ENCODE data around the gene ARHGAP18.

The ARHGAP18 gene

DNA sequence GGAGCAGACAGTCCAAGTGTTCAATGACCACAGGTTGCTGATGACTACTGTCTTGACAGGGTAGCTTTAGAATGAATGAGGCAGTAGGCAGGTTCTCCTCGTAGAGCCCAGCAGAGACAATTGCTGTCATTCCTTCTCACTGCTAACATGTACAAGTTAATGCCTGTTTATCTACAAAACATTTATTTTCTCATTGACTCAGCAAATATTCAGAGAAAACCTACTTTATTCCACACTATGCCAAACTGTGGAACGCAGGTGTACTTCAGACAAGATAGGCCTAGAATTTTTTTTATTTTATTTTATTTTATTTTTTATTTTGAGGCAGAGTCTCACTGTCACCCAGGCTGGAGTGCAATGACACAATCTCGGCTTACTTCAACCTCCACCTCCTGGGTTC lies 50.8 kb downstream of the ARHGAP18 start:
- Histone ChIP-seq H3K36me3 (ENCODE audit: low read length) (no peaks in the 10 kb centered on the region), H3K27ac (ENCODE audit: low read depth, low read length) (no peak overlapping the region)

DNA sequence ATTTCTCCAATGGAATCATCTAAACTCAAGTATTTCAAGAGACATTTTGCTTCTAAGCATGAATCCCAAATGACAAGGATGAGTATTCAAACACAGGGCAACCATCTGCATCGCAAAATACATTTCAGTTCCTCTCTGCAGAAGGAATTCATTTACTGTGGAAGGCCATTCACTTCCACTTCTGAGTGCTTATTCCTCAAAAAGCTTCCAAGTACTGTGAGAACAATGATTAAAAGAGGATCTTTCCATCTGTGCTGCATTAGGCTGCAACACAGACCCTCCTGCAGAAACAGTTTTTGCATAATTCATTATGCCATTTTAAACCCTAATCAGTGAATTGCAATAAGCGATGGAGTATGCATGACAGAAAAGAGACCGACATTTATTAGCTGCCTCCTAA lies 52.5 kb downstream of the ARHGAP18 start:
- Histone ChIP-seq H3F3A (ENCODE audit: insufficient read depth) (no peaks in the 10 kb centered on the region), H3K4me2 (ENCODE audit: low read depth, low read length, poor library complexity, severe bottlenecking) (no peak overlapping the region), H3K4me3 (ENCODE audit: insufficient read depth, low read length, poor library complexity, severe bottlenecking) (no peak overlapping the region), H4K20me1 (ENCODE audit: low read depth, low read length) (no peaks in the 10 kb centered on the region), H3K9me3 (ENCODE audit: insufficient read depth, low read length) (no peaks in the 10 kb centered on the region), H3K9me2 (replicated peaks; ENCODE audit: insufficient read depth, low read length) (no peaks in the 10 kb centered on the region), H3K9ac (ENCODE audit: low read length) (no peak overlapping the region), H3K36me3 (ENCODE audit: low read length) (no peaks in the 10 kb centered on the region), H3K79me2 (ENCODE audit: insufficient read depth, low read length) (no peaks in the 10 kb centered on the region), H3K27ac (ENCODE audit: low read depth, low read length) (no peak overlapping the region), H2AFZ (ENCODE audit: low read depth, low read length, severe bottlenecking) (no peak overlapping the region), H3K27me3 (ENCODE audit: low read length) (no peaks in the 10 kb centered on the region)
- TF ChIP-seq, protein P1, sequence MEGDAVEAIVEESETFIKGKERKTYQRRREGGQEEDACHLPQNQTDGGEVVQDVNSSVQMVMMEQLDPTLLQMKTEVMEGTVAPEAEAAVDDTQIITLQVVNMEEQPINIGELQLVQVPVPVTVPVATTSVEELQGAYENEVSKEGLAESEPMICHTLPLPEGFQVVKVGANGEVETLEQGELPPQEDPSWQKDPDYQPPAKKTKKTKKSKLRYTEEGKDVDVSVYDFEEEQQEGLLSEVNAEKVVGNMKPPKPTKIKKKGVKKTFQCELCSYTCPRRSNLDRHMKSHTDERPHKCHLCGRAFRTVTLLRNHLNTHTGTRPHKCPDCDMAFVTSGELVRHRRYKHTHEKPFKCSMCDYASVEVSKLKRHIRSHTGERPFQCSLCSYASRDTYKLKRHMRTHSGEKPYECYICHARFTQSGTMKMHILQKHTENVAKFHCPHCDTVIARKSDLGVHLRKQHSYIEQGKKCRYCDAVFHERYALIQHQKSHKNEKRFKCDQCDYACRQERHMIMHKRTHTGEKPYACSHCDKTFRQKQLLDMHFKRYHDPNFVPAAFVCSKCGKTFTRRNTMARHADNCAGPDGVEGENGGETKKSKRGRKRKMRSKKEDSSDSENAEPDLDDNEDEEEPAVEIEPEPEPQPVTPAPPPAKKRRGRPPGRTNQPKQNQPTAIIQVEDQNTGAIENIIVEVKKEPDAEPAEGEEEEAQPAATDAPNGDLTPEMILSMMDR (IDR thresholded peaks at IDR 0.05; ENCODE audit: insufficient read depth, low read length, poor library complexity, severe bottlenecking) = no peak
- no peak for TF ChIP-seq EZH2phosphoT487 (conservative IDR thresholded peaks at IDR 0.05; ENCODE audit: low read length)

More for the DNA sequence above, 50.8 kb downstream of the ARHGAP18 start:
- Histone ChIP-seq H4K20me1 (ENCODE audit: low read depth, low read length) (no peaks in the 10 kb centered on the region), H3K9me2 (replicated peaks; ENCODE audit: insufficient read depth, low read length) (no peaks in the 10 kb centered on the region), H2AFZ (ENCODE audit: low read depth, low read length, severe bottlenecking) (no peak overlapping the region), H3K9ac (ENCODE audit: low read length) (no peak overlapping the region), H3K27me3 (ENCODE audit: low read length) (no peaks in the 10 kb centered on the region), H3F3A (ENCODE audit: insufficient read depth) (no peaks in the 10 kb centered on the region), H3K4me2 (ENCODE audit: low read depth, low read length, poor library complexity, severe bottlenecking) (no peak overlapping the region), H3K9me3 (ENCODE audit: insufficient read depth, low read length) (no peaks in the 10 kb centered on the region), H3K79me2 (ENCODE audit: insufficient read depth, low read length) (no peaks in the 10 kb centered on the region), H3K4me3 (ENCODE audit: insufficient read depth, low read length, poor library complexity, severe bottlenecking) (no peak overlapping the region)
- TF ChIP-seq, protein P1 (IDR thresholded peaks at IDR 0.05; ENCODE audit: insufficient read depth, low read length, poor library complexity, severe bottlenecking) = no peak
- no peak for TF ChIP-seq EZH2phosphoT487 (conservative IDR thresholded peaks at IDR 0.05; ENCODE audit: low read length)

DNA sequence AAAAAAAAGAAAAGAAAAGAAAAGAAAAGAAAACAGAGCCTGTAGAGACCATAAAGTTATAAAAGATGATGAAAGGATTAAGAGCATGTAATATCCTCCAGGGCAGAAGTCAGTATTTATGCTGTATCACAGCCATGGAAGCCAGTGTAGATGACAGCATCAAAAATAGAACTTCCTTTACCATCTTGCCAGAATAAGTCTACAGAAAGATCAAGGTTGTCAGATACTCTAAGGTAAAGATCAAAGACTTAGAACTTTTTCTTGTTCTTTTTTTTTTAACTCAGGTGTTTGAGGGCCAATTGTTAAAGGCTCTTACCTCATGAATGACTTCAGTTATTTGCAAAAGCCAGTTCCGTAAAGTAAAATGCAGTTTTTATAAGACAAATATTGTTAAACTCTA lies 54.6 kb downstream of the ARHGAP18 start:
- TF ChIP-seq EZH2phosphoT487 (conservative IDR thresholded peaks at IDR 0.05; ENCODE audit: low read length) = no peak
- TF ChIP-seq, protein P1 (IDR thresholded peaks at IDR 0.05; ENCODE audit: insufficient read depth, low read length, poor library complexity, severe bottlenecking) = no peak
- Histone ChIP-seq H2AFZ (ENCODE audit: low read depth, low read length, severe bottlenecking) (no peak overlapping the region), H3F3A (ENCODE audit: insufficient read depth) (no peaks in the 10 kb centered on the region), H3K9me3 (ENCODE audit: insufficient read depth, low read length) (no peaks in the 10 kb centered on the region), H3K9ac (ENCODE audit: low read length) (no peak overlapping the region), H3K9me2 (replicated peaks; ENCODE audit: insufficient read depth, low read length) (no peaks in the 10 kb centered on the region), H3K27me3 (ENCODE audit: low read length) (no peaks in the 10 kb centered on the region), H3K27ac (ENCODE audit: low read depth, low read length) (no peak overlapping the region), H3K4me3 (ENCODE audit: insufficient read depth, low read length, poor library complexity, severe bottlenecking) (no peak overlapping the region), H3K79me2 (ENCODE audit: insufficient read depth, low read length) (no peaks in the 10 kb centered on the region), H3K36me3 (ENCODE audit: low read length) (no peaks in the 10 kb centered on the region), H3K4me2 (ENCODE audit: low read depth, low read length, poor library complexity, severe bottlenecking) (no peak overlapping the region), H4K20me1 (ENCODE audit: low read depth, low read length) (no peaks in the 10 kb centered on the region)

All from SU-DHL-6 (cell line).